VCaP (cell line): Measurements from ENCODE around the gene MYO1E.

Source experiments
- H3K27ac ChIP-seq: fragments of 450-650 bp; 2 replicates; pipeline ENCODE4 v1.5.1; 2017
- CTCF ChIP-seq: fragments of 450-650 bp; conservative IDR thresholded peaks from 2 replicates; pipeline ENCODE4 v1.5.1; 2017; ENCODE audit warnings: mild to moderate bottlenecking, moderate library complexity

The MYO1E gene

GRCh38 chr15:59349680-59350420 is 22.8 kb downstream of the MYO1E start:
- H3K27ac ChIP-seq: no peak overlapping the region
- no peak for TF ChIP-seq CTCF

GRCh38 chr15:59347915-59348314 is 24.8 kb downstream of the MYO1E start:
- no peak for TF ChIP-seq CTCF
- H3K27ac ChIP-seq: no peak overlapping the region

GRCh38 chr15:59346951-59347350 is 25.7 kb downstream of the MYO1E start:
- TF ChIP-seq CTCF: no peak
- H3K27ac ChIP-seq: no peak overlapping the region

- H3K27ac ChIP-seq: no peak overlapping the region
- no peak for TF ChIP-seq CTCF
These were observed 27.3 kb downstream of the MYO1E start for GRCh38 chr15:59345326-59345725.

GRCh38 chr15:59344311-59344710 is 28.4 kb downstream of the MYO1E start:
- H3K27ac ChIP-seq: no peak overlapping the region
- TF ChIP-seq CTCF: no peak

- TF ChIP-seq CTCF: no peak
- no peak overlapping the region for H3K27ac ChIP-seq
These were observed 32.3 kb downstream of the MYO1E start for GRCh38 chr15:59340325-59340724.

GRCh38 chr15:59339252-59339672 is 33.4 kb downstream of the MYO1E start:
- no peak for TF ChIP-seq CTCF
- no peak overlapping the region for H3K27ac ChIP-seq
